CD4-positive, alpha-beta T cell treated with Interleukin-17A for 4 hours (primary cell): ENCODE results near the gene TFAM.

Experiments used
- DNase-seq: peaks from one replicate; pipeline ENCODE4 v3.0.0-alpha.2; 2020; ENCODE audit warnings: mixed read lengths

The TFAM gene

GRCh38 chr10:58384999-58385783, at the start of gene TFAM:
TFAM (plus strand) TSS chr10:58385410; CDS start chr10:58385548, 138 bp downstream.
- DNase-seq = peak; percentile 98

DNA sequence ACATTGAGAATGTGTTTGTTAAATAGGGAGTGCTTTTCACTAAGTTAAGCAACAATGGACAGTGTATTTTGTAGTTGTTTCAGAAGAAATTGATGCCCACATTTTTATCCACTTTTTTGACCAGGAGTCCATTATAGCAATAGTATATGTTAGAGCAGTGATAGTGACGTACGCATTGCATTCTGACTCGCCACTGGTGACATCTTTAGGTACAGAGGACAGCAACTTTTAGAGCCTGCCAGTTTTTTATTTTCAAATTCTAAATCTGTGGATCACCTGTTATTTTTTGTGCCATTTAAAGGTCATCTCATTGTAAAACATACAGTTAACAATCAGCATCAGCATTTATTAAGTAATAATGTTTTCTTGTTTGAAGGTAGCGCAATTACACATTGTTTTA, 49.0 kb upstream of the TFAM start:
- no peak for DNase-seq

DNA sequence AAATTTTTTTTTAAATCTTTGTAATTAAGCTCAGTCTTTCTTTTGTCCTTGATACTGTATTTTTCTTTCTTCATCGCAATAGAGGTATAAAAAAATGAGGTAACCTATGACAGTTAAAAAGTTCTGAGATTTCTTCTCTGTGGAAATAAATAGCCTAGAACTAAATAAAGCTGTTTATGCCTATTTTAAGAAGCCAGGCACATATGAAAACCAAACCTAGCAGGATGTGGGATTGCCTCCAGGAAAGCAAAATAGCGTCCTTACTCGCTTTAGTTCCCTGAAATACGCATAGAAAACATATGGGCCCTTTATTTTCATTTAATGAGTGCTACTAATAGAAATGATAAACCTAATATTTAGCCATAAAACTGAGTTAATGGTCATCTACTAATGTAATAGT, 43.8 kb upstream of the TFAM start:
- DNase-seq = no peak

DNA sequence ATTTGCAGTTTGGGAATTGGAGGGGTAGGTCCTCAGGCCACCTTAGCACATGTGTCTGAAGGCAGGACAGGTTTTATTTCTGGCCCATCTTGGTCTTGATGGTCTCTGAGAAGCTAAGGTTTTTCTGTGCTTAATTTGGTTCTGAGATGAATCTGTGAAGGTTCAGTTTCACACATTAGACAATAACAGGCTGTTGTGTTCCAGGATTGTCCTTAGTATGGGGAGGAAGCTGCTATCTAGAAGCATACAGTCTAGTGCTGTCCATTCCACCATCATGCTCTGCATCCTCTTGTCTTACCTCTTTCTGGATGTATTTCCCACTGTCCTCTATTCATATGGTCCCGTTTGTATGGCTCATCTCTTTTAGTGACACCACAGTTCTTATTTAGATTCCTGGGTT, 43.3 kb upstream of the TFAM start:
- DNase-seq = no peak

GRCh38 chr10:58347967-58348366, 37.2 kb upstream of the TFAM start:
- no peak for DNase-seq

DNA sequence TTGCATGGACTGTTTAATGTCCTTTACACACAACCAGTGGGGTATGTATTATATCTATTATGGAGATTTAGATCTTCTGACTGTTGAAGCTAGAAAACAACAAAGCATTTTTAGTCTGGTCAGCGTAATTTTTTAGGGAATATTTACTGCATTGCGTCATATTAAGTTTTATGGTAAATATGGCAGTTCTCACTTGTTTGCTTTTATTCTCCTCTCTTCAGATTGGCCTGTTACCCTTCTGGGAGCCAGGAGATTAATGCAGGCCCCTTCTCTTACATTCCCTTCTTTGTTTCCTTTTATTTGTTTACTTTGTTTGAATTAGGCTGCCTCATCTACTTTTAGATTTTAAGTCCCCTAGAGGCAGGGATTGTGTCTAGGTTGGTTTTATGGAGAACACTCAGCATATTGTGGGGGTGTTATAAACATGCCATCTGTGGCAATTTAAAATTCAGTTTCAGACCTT, 36.6 kb upstream of the TFAM start:
- DNase-seq = no peak

- DNase-seq = no peak
Measured at GRCh38 chr10:58350023-58350422, 35.2 kb upstream of the TFAM start.

DNA sequence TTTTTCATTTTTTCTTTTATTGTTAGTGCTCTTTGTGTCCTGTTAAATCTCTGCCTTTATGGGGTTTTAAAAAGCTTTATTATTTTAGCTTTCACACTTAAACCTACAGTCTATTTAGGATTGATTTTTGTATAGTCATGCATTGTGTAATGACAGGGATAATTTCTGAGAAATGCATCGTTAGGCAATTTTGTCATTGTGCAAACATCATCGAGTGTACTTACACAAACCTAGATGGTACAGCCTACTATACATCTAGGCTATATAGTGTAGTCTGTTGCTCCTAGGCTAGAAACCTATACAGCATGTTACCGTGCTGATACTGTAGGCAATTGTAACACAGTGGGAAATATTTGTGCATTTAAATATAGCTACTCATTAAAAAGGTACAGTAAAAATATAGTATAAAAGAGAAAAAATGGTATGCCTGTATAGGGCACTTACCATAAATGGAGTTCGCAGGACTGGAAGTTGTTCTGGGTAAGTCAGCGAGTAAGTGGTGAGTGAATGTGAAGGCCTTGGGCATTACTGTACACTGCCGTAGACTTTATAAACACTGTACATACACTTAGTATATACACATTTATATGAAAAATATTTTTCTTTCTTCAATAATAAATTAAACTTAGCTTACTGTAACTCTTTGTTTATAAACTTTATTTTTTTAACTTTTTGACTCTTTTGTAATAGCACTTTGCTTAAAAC, 34.4 kb upstream of the TFAM start:
- no peak for DNase-seq

DNA sequence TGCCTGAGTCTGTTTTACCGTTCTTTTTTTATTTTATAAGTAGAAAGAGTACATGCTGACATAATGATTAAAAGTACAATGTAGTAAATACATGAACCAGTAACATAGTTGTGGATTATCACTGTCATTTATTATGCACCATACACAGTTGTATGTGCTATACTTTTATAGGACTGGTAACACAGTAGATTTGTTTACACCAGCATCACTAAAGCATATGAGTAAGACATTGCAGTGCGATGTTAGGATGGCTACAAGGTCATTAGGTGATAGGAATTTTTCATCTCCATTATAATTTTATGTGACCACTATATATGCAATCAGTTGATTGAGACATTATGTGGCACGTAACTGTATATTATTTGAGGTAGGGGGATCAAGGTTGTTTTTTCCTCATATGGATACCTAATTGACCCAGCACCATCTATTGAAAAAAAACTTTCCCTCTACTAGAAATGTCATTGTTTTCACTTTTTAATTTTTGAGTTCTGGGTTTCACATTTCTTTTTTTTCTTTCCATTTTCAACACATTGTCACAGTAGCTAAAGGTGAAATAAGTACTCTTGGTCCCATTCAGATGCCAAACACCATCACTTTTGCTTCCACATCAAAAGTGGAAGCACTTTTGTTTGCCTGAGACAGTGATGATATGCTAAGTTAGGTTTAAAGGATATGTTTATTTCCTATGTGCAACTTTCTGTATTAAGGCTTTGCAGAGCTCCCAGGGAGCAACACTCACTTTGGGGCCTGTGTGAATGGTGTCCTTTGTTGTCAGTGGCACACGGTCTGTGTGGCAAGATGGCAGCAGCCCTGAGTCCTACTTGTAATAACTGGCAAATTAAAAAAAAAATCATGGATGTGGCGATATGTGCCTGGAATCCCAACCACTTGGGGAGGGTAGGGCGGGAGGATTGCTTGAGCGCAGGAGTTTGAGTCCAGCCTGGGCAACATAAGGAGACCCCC, 33.3 kb upstream of the TFAM start:
- DNase-seq = no peak

DNA sequence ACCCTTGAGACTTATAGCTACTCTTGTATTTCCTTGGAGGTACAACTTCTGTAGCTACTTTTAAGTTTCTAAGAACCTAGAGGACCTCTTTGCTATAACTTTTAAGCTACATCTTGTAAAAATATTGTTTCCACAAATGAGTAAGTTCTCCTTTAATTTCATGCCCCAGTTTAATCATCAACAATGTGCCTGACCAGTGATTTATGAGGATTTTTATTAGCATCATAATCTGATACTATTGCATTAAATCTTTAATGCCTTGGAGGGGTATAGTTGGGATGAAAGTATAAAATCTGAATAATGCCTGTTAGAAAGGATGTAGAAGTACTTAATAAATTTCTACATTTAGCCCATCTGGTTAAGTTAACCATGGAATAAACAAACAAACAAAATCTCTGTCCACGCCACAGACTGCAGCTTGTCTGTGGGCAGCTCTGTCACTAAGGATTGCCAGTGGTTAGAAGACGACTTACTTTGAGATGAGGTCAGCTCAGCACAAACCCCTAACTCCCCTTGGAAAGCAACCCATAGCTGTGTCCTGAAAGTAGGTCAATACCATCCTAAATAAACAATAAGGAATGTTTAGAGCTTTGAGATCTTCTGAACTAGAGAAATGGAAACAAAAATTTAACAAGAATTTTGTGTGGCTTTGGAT, 32.1 kb upstream of the TFAM start:
- no peak for DNase-seq

- no peak for DNase-seq
Measured at GRCh38 chr10:58356756-58357155, 28.5 kb upstream of the TFAM start.

DNA sequence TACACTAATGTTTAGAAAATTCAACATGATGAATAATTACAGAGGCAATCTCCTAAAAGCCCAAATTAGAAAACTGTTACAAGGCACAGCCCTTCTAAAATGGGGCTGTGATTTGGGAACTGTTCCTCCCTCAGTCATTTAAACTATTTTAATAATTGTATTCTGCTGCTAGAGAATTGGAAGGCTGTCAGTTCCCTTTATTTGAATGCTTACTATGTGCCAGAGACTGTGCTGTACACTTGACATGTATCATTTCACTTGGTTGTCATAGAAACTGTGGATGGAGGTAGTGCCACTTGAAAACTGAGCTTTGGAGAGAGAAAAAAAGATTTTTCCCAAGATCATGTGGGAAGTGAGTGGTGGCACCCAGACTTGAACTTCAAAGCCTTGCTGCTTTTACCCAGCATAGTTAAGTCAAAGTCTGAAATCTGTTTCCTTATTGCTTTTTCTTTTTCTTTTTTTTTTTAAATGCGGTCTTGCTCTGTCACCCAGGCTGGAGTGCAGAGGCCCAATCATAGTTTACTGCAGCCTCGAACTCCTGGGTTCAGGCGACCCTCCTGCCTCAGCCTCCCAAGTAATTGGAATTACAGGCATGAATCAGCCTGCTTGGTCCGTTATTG, 26.8 kb upstream of the TFAM start:
- DNase-seq = no peak

DNA sequence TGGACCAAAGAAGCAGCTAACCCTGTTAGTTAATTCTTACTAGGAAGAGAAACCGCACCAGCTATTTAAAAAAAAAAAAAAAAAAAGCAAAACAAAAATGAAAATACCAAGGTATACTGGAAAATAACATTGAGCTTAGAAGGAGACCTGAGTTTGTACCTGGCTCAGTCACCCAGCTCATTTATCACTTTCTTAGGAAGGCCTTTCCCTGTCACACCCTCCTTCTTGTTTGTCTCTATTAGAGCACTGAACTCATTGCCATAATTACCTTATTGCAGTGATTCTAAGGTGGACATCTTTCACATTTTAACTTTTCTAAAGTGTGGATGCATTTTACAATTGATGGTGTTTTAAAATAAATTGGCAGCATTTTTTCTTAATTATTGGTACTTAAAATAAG, 26.3 kb upstream of the TFAM start:
- DNase-seq = no peak

DNA sequence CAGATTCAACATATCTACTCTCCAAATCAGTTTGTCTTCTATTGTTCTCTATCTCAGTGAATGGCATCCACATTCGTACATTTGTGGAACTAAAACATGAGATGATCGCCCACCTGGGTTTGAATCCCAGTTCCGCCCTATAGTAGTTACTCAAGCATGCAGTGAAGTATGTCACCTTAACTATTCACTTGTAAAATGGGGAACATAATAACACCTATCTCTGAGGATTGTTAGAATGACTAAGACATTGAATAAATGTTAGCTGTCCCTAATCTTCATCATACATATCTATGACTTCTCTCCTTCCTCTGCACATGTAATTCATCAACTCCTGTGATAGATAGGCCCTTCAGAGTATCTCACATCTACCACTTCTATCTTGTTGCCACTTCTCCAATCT, 25.7 kb upstream of the TFAM start:
- no peak for DNase-seq

- no peak for DNase-seq
Measured at GRCh38 chr10:58360412-58361004, 24.7 kb upstream of the TFAM start.

- no peak for DNase-seq
Measured at GRCh38 chr10:58361353-58361752, 23.9 kb upstream of the TFAM start.

- no peak for DNase-seq
Measured at GRCh38 chr10:58362027-58362789, 23.0 kb upstream of the TFAM start.

- DNase-seq = no peak
Measured at GRCh38 chr10:58367069-58367468, 18.1 kb upstream of the TFAM start.

DNA sequence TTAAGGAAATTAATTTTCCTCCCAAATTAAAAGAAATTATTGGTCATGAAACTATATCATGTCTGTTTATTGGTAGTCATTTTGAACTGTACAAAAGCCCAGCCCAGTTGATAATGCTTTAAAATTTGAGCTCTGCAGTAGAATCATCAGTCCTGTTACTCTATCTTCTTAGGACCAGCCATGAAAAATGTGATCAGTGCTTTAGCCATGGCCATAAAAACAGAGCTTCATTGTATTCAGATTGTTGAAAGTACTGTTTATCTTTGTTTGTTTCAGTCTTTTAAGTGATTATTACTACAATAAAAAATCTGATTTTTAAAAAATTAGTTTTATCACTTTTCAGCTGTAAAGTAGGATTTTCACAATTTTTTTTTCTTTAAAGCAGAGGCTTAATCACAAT, 13.7 kb upstream of the TFAM start:
- no peak for DNase-seq

- DNase-seq = no peak
Measured at GRCh38 chr10:58372607-58373441, 12.4 kb upstream of the TFAM start.
